Gastrocnemius medialis (tissue), 4 donors: ENCODE measurements around the gene POC1A. TPM values are rescaled to one million over a fixed set of nuclear protein-coding genes. Genes with fewer than 3 reads are reported as not detected.

ENCODE experiments used
- ATAC-seq, 2 donors: fragments of 150-250 bp; one replicate each; pipeline ENCODE4 v1.9.1; 2016
- DNase-seq, 2 donors: peaks; one replicate each; pipeline ENCODE4 v3.0.0-alpha.2; 2019
- H3K27ac ChIP-seq, 4 donors: fragments of 200-600 bp; sonication (generic); 1 replicate in 1 of 4; 2 replicates in 3 of 4; pipeline ENCODE4 v1.5.1; 2016 to 2018; ENCODE audit warnings: mild to moderate bottlenecking in 2 of 4, moderate library complexity in 1 of 4
- H3K27me3 ChIP-seq, 3 donors: fragments of 200-600 bp; sonication (generic) in 2 of 3; 1 replicate in 1 of 3; 2 replicates in 2 of 3; pipeline versions ENCODE4 v1.5.1 to v1.6.0; 2016 to 2019; ENCODE audit warnings: mild to moderate bottlenecking in 1 of 3, moderate library complexity in 1 of 3
- H3K36me3 ChIP-seq, 2 donors: fragments of 200-600 bp; sonication (generic) in 1 of 2; one replicate each; pipeline ENCODE4 v1.5.1; 2017 to 2018
- H3K4me1 ChIP-seq, 2 donors: fragments of 200-600 bp; sonication (generic) in 1 of 2; one replicate each; pipeline ENCODE4 v1.5.1; 2016 to 2017; ENCODE audit warnings: mild to moderate bottlenecking in 2 of 2
- H3K4me3 ChIP-seq, 4 donors: fragments of 200-600 bp; sonication (generic) in 3 of 4; 1 replicate in 1 of 4; 2 replicates in 3 of 4; pipeline ENCODE4 v1.5.1; 2016 to 2019; ENCODE audit warnings: mild to moderate bottlenecking in 2 of 4
- H3K9me3 ChIP-seq, 3 donors: fragments of 200-600 bp; sonication (generic) in 2 of 3; 1 replicate in 1 of 3; 2 replicates in 2 of 3; pipeline ENCODE4 v1.5.1; 2016 to 2019
- POLR2A ChIP-seq, 2 donors: fragments of 450-650 bp; IDR thresholded peaks; one replicate each; pipeline ENCODE4 v1.6.1; 2017; ENCODE audit warnings: antibody characterized with exemption in 2 of 2, mild to moderate bottlenecking in 2 of 2, moderate library complexity in 2 of 2
- in situ Hi-C, 4 donors: fragments of 200-750 bp; cut with MboI; loops; one replicate each; pipeline versions ENCODE4 v1.15.0 to v1.8.0; 2017; ENCODE audit warnings: low sequenced_read_pairs in 4 of 4
- intact Hi-C: fragments of 100-400 bp; cut with DNase I; formaldehyde crosslinking; loops from one replicate; pipeline ENCODE4 v1.15.1; 2023; ENCODE audit warnings: low total_unique reads
- total RNA-seq, 4 donors: library from RNA; depleted of rRNA; stranded (reverse); fragments of >200 nt; gene quantifications; one replicate each; pipeline versions ENCODE4 v1.1.0 to v1.2.3, GENCODE V29; 2016
- TF ChIP-seq, protein P1 (sequence below), 5 experiments: fragments of 450-650 bp in 3 of 5; fragments of 200-600 bp in 2 of 5; sonication (generic) in 2 of 5; IDR thresholded peaks in 4 of 5; conservative IDR thresholded peaks in 1 of 5; 1 replicate in 4 of 5; 2 replicates in 1 of 5; pipeline ENCODE4 v1.5.1; 2016 to 2019; ENCODE audit warnings: antibody characterized with exemption in 5 of 5, mild to moderate bottlenecking in 3 of 5, moderate library complexity in 3 of 5

Gene POC1A
- total RNA-seq, 4 donors from 2014 or later = 0.51 to 3.2 (median 0.81) TPM

- in situ Hi-C loops = no loop called here
- TF ChIP-seq POLR2A (IDR thresholded peaks at IDR 0.05) = no peak
- TF ChIP-seq, protein P1, sequence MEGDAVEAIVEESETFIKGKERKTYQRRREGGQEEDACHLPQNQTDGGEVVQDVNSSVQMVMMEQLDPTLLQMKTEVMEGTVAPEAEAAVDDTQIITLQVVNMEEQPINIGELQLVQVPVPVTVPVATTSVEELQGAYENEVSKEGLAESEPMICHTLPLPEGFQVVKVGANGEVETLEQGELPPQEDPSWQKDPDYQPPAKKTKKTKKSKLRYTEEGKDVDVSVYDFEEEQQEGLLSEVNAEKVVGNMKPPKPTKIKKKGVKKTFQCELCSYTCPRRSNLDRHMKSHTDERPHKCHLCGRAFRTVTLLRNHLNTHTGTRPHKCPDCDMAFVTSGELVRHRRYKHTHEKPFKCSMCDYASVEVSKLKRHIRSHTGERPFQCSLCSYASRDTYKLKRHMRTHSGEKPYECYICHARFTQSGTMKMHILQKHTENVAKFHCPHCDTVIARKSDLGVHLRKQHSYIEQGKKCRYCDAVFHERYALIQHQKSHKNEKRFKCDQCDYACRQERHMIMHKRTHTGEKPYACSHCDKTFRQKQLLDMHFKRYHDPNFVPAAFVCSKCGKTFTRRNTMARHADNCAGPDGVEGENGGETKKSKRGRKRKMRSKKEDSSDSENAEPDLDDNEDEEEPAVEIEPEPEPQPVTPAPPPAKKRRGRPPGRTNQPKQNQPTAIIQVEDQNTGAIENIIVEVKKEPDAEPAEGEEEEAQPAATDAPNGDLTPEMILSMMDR (IDR thresholded peaks at IDR 0.05 in 4 of 5, conservative IDR thresholded peaks at IDR 0.05 in 1 of 5) = no peak
- ATAC-seq (no peak), DNase-seq (no peak)
- no peaks in the 10 kb centered on the region for H3K9me3 ChIP-seq
- peaks cover 0 to 45% of the 10 kb centered on the region in 2 donors for H3K36me3 ChIP-seq
- H3K27me3 ChIP-seq = no peaks in the 10 kb centered on the region
- peak overlapping the region; percentile 88 to 97 (median 92) for H3K27ac ChIP-seq
- peaks cover 30 to 34% of the 10 kb centered on the region in 2 donors for H3K4me1 ChIP-seq
- H3K4me3 ChIP-seq = peak overlapping the region; percentile 83 to 100 (median 86)
- intact Hi-C loops = loop anchor here (2.0 kb wide), 1 partner anchor 44 kb away; the partner anchor contains the start of gene POC1A
These were observed 44.7 kb upstream of the POC1A start for GRCh38 chr3:52198643-52199608.

- TF ChIP-seq, protein P1 (IDR thresholded peaks at IDR 0.05 in 4 of 5, conservative IDR thresholded peaks at IDR 0.05 in 1 of 5) = peak in 3 of 5 experiments; percentile 22 to 42 (median 25)
- peak; percentile 85 to 96 for TF ChIP-seq POLR2A (IDR thresholded peaks at IDR 0.05)
- DNase-seq (peak; percentile 75 to 90), ATAC-seq (peak; percentile 89 to 92)
- Histone ChIP-seq H3K4me1 (peaks cover 30 to 34% of the 10 kb centered on the region in 2 donors), H3K27ac (peak within 1 kb of the TSS; percentile 88 to 97 (median 92)), H3K9me3 (no peaks in the 10 kb centered on the region), H3K27me3 (no peaks in the 10 kb centered on the region), H3K4me3 (peak within 1 kb of the TSS; percentile 83 to 100 (median 86)), H3K36me3 (peaks cover 0 to 36% of the 10 kb centered on the region in 2 donors)
- in situ Hi-C loops = no loop called here
- intact Hi-C loops = loop anchor here (2.0 kb wide), 1 partner anchor 43 kb away; the partner anchor contains the start of gene POC1A
These were observed 43.8 kb upstream of the POC1A start, which contains the start of gene ALAS1 for GRCh38 chr3:52197842-52198625. TSS of gene ALAS1 (plus strand) at chr3:52198160. CDS start at chr3:52199242, 1,082 bp downstream.

- Histone ChIP-seq H3K4me1 (peaks cover 30 to 34% of the 10 kb centered on the region in 2 donors), H3K4me3 (peak overlapping the region; percentile 83 to 100 (median 86)), H3K36me3 (peaks cover 0 to 30% of the 10 kb centered on the region in 2 donors), H3K27me3 (no peaks in the 10 kb centered on the region), H3K9me3 (no peaks in the 10 kb centered on the region), H3K27ac (peak overlapping the region; percentile 88 to 97 (median 92))
- in situ Hi-C loops (no loop called here), intact Hi-C loops (no loop called here)
- TF ChIP-seq, protein P1 (IDR thresholded peaks at IDR 0.05 in 4 of 5, conservative IDR thresholded peaks at IDR 0.05 in 1 of 5) = no peak
- no peak for TF ChIP-seq POLR2A (IDR thresholded peaks at IDR 0.05)
- no peak for DNase-seq
- no peak for ATAC-seq
These were observed 43.2 kb upstream of the POC1A start for GRCh38 chr3:52197499-52197841.

DNA sequence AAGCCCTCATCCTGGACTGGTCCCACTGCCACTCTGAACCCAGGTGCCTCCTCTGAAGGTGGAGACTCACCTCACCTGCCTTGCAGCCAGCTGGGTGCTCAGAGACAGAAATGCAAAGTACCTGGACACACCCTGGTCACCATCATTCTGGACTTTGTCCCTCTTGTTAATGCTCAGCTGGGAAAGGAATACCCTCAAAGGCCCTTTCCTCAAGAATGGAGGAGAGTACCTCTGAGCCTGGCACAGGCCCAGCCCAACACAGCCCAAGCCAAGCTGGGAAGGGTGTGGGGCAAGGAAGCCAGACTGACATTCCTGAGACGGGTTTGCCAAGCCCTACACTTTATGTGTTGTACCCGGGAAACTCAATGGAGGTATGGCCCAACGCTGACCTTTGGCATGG, 42.8 kb upstream of the POC1A start:
- no peak for TF ChIP-seq POLR2A (IDR thresholded peaks at IDR 0.05)
- TF ChIP-seq, protein P1 (IDR thresholded peaks at IDR 0.05 in 4 of 5, conservative IDR thresholded peaks at IDR 0.05 in 1 of 5) = no peak
- peaks cover 30 to 34% of the 10 kb centered on the region in 2 donors for H3K4me1 ChIP-seq
- intact Hi-C loops = no loop called here
- H3K27me3 ChIP-seq = no peaks in the 10 kb centered on the region
- H3K36me3 ChIP-seq = peaks cover 0 to 25% of the 10 kb centered on the region in 2 donors
- in situ Hi-C loops = no loop called here
- H3K4me3 ChIP-seq = no peak overlapping the region
- no peaks in the 10 kb centered on the region for H3K9me3 ChIP-seq
- peak overlapping the region in 3 of 4 donors; percentile 90 to 97 (median 94) for H3K27ac ChIP-seq
- ATAC-seq = no peak
- no peak for DNase-seq
